ENCODE results near the gene HPN. TPM values are rescaled to one million over a fixed set of nuclear protein-coding genes. Genes with fewer than 3 reads are reported as not detected.

The HPN gene
- total and polyA plus RNA-seq, 2 of the 13 experiments (the other 11 are each of a cell fraction or from before 2014, with no cell fraction given) = 46.7 to 261 TPM

GRCh38 chr19:34999498-35000337 lies 41.8 kb upstream of the HPN start, which contains the start of gene GRAMD1A (continued):
- no peak; the same call in 1 of the 2 replicates for TF ChIP-seq ZNF710 (CRISPR knock-in tag; IDR thresholded peaks at IDR 0.05; ENCODE audit: borderline replicate concordance)
- TF ChIP-seq ATM (IDR thresholded peaks at IDR 0.05; ENCODE audit: borderline replicate concordance) = no peak
- no peak for TF ChIP-seq KDM5A (IDR thresholded peaks at IDR 0.05; ENCODE audit: borderline replicate concordance, low read length)
- peak; percentile 73 for TF ChIP-seq POLR2G (IDR thresholded peaks at IDR 0.05; ENCODE audit: low read depth, low read length)
- peak; percentile 37; the same call in 1 of the 2 replicates for TF ChIP-seq ARHGAP35 (CRISPR knock-in tag; IDR thresholded peaks at IDR 0.05; ENCODE audit: borderline replicate concordance)
- peak; percentile 48 for TF ChIP-seq SALL1 (CRISPR knock-in tag; IDR thresholded peaks at IDR 0.05)
- peak; percentile 27; the same call in 1 of the 2 replicates for TF ChIP-seq FOXO1 (CRISPR knock-in tag; IDR thresholded peaks at IDR 0.05)
- no peak for TF ChIP-seq GZF1 (CRISPR knock-in tag; IDR thresholded peaks at IDR 0.05)
- no peak; the same call in 1 of the 2 replicates for TF ChIP-seq MXD1 (CRISPR knock-in tag; IDR thresholded peaks at IDR 0.05)
- peak; percentile 61; the same call in 1 of the 2 replicates for TF ChIP-seq CREM (IDR thresholded peaks at IDR 0.05)
- no peak for TF ChIP-seq CREM (CRISPR knock-in tag; IDR thresholded peaks at IDR 0.05)
- TF ChIP-seq RARA (CRISPR knock-in tag; IDR thresholded peaks at IDR 0.05) = peak; percentile 77
- no peak for TF ChIP-seq LCORL (IDR thresholded peaks at IDR 0.05)
- TF ChIP-seq LCORL (CRISPR knock-in tag; IDR thresholded peaks at IDR 0.05) = peak; percentile 57; the same call in 1 of the 2 replicates
- no peak for TF ChIP-seq ZNF547 (CRISPR knock-in tag; IDR thresholded peaks at IDR 0.05)
- TF ChIP-seq, protein P1, sequence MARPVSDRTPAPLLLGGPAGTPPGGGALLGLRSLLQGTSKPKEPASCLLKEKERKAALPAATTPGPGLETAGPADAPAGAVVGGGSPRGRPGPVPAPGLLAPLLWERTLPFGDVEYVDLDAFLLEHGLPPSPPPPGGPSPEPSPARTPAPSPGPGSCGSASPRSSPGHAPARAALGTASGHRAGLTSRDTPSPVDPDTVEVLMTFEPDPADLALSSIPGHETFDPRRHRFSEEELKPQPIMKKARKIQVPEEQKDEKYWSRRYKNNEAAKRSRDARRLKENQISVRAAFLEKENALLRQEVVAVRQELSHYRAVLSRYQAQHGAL (CRISPR knock-in tag; IDR thresholded peaks at IDR 0.05; ENCODE audit: not compliant biosample characterization) = no peak
- no peak for TF ChIP-seq CHD4 (IDR thresholded peaks at IDR 0.05; ENCODE audit: borderline replicate concordance, low read length)
- TF ChIP-seq TSC22D2 (CRISPR knock-in tag; IDR thresholded peaks at IDR 0.05; ENCODE audit: borderline replicate concordance) = peak; percentile 72; the same call in 1 of the 2 replicates
- no peak for TF ChIP-seq ZNF180 (CRISPR knock-in tag; IDR thresholded peaks at IDR 0.05; ENCODE audit: borderline replicate concordance, low read depth)
- no peak for TF ChIP-seq PRDM15 (CRISPR knock-in tag; IDR thresholded peaks at IDR 0.05)
- peak; percentile 70 for TF ChIP-seq SAP130 (CRISPR knock-in tag; IDR thresholded peaks at IDR 0.05; ENCODE audit: low read depth)
- peak; percentile 53; the same call in 1 of the 2 replicates for TF ChIP-seq ZNF747 (CRISPR knock-in tag; IDR thresholded peaks at IDR 0.05; ENCODE audit: borderline replicate concordance)
- no peak for TF ChIP-seq CC2D1A (CRISPR knock-in tag; IDR thresholded peaks at IDR 0.05)
- TF ChIP-seq ZNF746 (CRISPR knock-in tag; IDR thresholded peaks at IDR 0.05) = peak; percentile 72; the same call in 1 of the 2 replicates
